Dedifferentiated amniotic fluid mesenchymal stem cell (primary cell): ENCODE measurements around the gene TPSAB1.
"Not testable (repeated sequence)": the region's sequence is repeated elsewhere in the genome, so short reads cannot be mapped to it uniquely, and the experiment has no call there.

Experiments
- DNase-seq: peaks from one replicate; pipeline ENCODE4 v3.0.0-alpha.2; 2016; ENCODE audit errors: extremely low spot score

TPSAB1 gene

DNA sequence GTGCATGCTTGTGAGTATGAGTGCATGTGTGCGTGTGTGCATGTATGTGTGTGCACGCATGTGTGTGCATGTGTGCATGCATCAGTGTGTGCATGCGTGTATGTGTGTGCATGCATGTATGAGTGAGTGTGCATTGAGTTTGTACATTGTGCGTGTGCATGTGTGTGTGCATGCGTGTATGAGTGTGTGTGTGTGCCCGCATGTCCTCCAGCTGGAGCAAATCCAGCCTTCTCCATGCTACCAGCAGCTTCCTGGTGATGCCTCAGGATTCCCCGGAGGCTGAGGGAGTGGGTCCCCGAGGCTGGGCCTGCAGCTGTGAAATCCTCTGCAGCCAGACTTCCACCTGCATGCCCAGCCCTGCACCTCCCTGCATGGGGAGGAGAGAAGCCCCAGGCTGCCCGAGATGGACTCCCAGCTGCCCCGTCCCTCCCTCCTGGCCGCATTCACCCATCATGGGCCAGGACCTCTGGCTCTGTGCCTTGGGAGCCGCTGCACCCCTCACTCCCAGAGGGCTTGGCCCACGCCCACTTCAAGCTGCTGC is 24.7 kb downstream of the TPSAB1 start:
- DNase-seq = no peak

DNA sequence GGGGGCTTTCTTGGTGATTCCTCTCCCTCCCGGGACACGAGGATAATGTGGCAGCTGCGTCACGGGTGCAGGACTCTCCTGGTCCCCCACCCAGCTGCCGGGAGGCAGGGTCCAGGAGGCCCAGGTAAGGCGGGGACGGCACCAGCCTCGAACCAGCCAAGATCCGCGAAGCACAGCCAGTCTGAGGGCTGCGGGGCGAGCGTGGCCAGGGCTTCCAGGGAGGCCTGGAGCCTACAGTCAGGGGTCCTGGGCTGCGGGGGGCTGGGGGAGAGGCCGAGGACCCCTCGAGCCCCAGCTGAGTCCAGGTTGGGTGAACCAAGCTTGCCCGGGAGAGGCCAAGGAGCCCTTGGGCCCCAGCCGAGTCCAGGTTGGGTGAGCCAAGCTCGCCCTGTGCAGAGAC is 25.3 kb downstream of the TPSAB1 start:
- no peak for DNase-seq

GRCh38 chr16:1269418-1269817 is 28.9 kb downstream of the TPSAB1 start:
- not testable (repeated sequence) for DNase-seq

DNA sequence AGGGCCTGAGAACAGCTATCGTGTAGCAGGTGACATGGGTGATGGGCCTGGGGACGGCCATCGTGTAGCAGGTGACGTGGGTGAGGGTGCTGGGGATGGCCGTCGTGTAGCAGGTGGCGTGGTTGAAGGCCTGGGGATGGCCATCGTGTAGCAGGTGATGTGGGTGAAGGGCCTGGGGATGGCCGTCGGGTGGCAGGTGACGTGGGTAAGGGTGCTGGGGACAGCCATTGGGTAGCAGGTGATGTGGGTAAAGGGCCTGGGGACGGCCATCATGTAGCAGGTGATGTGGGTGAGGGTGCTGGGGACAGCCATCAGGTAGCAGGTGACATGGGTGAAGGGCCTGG is 30.8 kb downstream of the TPSAB1 start:
- DNase-seq = no peak

- not testable (repeated sequence) for DNase-seq
Observed at GRCh38 chr16:1271724-1272413, 31.4 kb downstream of the TPSAB1 start.

- no peak for DNase-seq
Observed at GRCh38 chr16:1272453-1273198, 32.1 kb downstream of the TPSAB1 start.

DNA sequence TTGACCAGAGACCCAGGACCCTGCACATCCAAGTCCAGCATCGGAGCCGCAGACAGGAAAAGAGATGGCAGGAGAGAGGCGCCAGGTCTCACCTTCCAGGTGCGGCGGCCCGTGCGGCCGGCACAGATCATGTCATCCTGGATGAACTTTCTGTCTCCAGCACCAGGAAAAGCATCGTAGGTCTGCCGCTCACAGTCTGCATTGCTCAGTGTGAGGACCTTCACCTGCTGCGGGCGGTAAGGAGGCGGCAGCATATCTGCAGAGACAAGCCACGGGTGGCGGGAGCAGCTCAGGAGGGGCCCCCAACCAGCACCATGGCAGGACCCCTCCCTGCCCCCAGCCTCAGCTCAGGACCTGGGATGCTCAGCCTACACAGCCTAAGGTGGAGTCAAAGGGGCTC is 33.3 kb downstream of the TPSAB1 start:
- DNase-seq = no peak

- DNase-seq = no peak
Observed at GRCh38 chr16:1274767-1275166, 34.3 kb downstream of the TPSAB1 start.

DNA sequence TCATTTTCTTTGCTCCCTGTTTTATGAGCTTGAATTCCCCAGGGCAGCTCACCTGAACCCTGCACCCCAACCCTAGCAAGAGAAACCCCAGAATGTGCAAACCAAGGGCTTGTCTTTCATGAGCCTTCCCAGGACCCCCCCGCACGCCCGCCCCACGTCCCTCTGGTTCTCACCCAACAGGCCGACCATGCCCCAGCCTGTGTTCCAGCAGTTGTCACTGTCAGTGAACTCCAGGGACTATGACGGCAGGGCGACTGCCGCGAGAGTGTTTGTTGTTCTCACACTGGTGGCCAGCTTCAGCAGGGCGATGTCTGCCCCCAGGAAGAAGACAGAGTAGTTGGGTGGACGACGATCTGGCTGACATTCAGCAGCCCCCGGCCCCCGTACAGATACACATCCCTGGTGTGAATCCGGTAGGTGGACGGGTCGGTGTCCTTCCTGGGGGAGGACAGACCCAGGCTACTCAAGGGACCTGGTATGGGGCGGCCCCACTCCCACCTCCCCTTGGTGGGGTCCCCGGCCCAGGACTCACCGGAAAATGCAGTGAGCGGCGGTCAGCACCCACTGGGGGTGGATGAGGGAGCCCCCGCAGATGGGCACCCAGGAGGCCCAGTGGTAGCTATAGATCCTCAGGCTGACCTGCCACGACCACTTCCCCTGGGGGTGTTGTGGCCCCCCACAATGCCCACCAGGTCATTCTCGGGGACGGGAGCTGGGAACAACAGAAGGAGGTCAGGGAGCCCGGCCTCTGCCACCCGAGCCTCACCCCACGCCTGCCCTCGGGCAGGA is 35.5 kb downstream of the TPSAB1 start:
- DNase-seq = no peak

- DNase-seq = no peak
Observed at GRCh38 chr16:1276580-1276878, 36.0 kb downstream of the TPSAB1 start.

DNA sequence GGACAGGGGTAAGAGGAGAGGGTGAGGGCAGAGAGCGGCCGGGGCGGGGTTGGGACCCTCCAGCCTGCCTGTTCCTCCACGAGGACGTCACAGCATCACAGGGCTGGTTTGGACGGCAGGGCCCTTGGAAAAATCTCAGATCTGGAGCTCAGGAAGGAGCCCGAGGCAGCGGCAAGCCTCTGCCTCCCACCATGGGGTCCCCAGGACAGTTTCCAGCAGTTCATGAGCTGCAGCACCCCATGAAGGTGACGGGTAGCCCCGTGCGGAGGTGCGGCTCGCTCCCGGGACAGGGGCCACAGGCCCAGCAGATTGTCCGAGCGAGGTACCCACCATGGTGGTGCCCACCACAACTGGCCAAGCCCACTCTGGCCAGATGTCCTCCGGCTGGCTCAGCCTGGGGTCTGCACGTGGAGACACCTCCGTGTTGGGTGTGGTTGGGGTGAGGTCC is 36.7 kb downstream of the TPSAB1 start:
- DNase-seq = no peak

DNA sequence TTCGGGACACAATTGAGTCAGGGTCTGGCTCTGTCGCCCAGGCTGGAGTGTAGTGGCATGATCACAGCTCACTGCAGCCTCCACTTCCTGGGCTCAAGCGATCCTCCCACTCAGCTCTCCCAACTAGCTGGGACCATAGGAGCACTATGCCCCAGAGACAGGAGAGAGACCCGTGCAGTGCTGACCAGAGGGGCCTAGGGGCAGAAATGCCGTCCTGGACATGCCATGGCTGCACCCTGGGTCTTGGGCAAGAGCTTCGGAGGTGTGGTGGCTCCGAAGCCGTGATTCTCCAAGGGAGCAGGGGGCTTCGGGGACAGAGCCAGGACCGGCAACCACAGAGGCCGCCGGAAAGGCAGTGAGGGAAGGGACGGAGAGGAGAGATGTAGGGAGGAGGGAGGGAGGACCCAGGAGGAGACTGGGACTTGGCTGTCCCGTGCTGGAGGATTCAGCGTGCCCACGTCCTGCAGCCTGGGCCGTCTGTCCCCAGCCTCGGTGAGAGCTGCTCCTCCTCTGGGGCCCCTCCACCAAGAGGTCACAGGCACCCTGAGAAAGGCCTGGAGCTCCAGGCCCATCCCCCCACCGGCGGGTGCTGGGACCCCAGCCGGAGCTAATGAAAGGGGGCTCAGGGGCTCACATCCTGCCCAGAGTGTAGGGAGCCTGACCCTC is 37.2 kb downstream of the TPSAB1 start:
- DNase-seq = no peak

- no peak for DNase-seq
Observed at GRCh38 chr16:1278477-1278876, 38.0 kb downstream of the TPSAB1 start.

- DNase-seq = no peak
Observed at GRCh38 chr16:1279081-1279944, 38.8 kb downstream of the TPSAB1 start.

DNA sequence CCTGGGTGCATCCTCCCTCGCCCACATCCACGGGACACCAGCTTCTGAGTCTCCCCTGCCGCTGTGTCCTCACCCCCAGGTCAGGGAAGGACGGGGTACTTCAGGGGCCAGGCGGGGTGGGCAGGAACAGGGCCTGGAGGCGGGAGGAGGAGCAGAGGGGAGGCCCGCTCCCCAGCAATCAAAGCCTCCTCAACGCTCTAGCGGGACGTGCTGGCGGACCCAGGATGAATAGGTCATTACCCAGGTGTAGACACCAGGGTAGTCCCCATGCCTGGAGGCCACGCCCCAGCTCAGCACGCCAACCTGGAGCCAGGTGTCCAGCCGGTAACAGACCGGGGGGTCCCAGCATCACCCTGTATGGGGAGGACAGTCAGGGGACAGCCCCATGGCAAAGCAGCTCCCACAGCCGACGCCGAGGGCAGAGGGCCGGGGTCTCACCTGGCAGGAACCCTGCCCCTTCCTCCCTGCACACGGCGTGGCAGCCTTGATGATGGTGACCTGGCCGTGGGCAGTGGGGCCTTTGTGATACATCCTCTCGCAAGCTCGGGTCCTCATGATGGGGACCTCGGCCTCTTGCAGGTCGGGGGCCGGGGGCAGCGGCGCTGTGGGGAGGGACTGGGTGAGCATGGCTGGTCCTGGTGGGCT is 39.6 kb downstream of the TPSAB1 start:
- DNase-seq = no peak

DNA sequence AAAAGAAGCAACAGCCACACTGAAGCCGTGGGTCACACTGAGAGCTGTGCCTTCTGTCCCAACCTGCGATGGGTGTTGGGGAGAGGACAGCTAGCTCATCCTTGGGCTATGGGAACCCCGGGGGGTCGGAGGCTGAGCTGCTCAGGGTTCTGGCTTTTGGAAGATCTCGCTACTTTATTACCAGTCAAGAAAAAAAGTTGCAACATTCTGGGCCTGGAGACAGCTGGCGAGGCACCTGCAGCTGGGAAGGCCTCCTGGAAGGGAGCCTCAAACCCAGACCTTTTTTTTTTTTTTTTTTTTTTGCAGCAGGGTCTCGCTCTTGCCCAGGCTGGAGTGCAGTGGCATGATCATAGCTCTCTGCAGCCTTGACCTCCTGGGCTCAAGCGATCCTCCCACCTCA is 40.3 kb downstream of the TPSAB1 start:
- DNase-seq = no peak

DNA sequence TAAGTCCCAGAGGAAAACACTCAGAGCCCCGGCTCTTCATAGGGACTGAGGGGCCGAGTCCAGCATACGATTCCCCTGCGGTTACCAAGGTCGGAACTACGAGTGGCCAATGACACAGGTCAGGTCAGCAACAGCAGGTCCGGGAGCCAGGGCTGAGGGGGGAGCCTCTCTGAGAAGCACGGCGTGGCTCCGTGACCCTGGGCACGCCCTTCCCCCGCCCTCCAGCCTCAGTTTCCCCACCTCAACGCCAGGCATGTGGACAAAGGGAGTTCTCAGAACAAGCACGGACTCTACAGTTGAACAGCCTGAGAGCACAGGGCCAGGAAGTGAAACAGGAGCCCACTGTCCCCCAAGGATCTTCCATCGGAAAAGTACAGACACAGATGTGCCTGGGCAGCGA is 41.0 kb downstream of the TPSAB1 start:
- DNase-seq = no peak

GRCh38 chr16:1282324-1282973 is 41.9 kb downstream of the TPSAB1 start:
- DNase-seq = no peak

GRCh38 chr16:1283296-1283695 is 42.8 kb downstream of the TPSAB1 start:
- no peak for DNase-seq

GRCh38 chr16:1283996-1284616 is 43.6 kb downstream of the TPSAB1 start:
- no peak for DNase-seq
